Loucy (cell line): ENCODE measurements around the gene LDB1.

Source experiments
- EZH2phosphoT487 ChIP-seq: fragments of 200-600 bp; IDR thresholded peaks from 2 replicates; pipeline ENCODE4 v1.6.1; 2018; ENCODE audit warnings: antibody characterized with exemption, mild to moderate bottlenecking, moderate library complexity, borderline replicate concordance
- TF ChIP-seq, protein P1 (sequence below): fragments of 200-600 bp; sonication (generic); conservative IDR thresholded peaks from 2 replicates; pipeline ENCODE4 v1.5.1; 2014; ENCODE audit warnings: mild to moderate bottlenecking, antibody characterized with exemption, low read length

DNA sequence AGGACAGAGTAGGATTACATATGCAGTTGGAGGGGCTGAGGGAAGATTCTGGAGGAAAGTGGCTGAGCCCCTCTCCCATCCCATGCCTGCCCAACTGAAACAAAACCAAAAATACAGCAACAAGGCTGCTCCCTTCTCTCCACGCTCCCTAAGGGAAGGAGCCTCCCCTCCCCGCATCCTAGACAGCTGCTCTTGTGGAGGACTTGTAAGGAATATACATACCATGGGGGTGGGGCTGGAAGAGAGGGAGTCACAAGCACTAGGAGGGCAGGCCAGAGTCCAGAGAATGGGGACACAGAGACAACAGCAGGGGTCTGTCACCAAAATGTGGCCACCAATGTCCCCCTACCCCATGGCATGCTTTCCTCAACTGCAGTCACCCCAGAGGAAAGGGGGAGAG, 13.2 kb downstream of the LDB1 start:
- TF ChIP-seq, protein P1, sequence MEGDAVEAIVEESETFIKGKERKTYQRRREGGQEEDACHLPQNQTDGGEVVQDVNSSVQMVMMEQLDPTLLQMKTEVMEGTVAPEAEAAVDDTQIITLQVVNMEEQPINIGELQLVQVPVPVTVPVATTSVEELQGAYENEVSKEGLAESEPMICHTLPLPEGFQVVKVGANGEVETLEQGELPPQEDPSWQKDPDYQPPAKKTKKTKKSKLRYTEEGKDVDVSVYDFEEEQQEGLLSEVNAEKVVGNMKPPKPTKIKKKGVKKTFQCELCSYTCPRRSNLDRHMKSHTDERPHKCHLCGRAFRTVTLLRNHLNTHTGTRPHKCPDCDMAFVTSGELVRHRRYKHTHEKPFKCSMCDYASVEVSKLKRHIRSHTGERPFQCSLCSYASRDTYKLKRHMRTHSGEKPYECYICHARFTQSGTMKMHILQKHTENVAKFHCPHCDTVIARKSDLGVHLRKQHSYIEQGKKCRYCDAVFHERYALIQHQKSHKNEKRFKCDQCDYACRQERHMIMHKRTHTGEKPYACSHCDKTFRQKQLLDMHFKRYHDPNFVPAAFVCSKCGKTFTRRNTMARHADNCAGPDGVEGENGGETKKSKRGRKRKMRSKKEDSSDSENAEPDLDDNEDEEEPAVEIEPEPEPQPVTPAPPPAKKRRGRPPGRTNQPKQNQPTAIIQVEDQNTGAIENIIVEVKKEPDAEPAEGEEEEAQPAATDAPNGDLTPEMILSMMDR: no peak
- no peak for TF ChIP-seq EZH2phosphoT487
